Liver (tissue), 9 donors: Measurements from ENCODE around the gene ELF4. TPM values are rescaled to one million over a fixed set of nuclear protein-coding genes. Genes with fewer than 3 reads are reported as not detected.

Experiments
- DNase-seq: peaks from one replicate; pipeline ENCODE4 v3.0.0-alpha.2; 2017; ENCODE audit warnings: low spot score
- H3K27ac ChIP-seq, 2 donors: one replicate each; pipeline ENCODE4 v1.7.0; 2013; ENCODE audit warnings: inconsistent platforms in 2 of 2, low read length in 2 of 2, control low read depth in 1 of 2, low read depth in 1 of 2, mild to moderate bottlenecking in 1 of 2
- H3K27me3 ChIP-seq, 4 donors: one replicate each; pipeline versions ENCODE4 v1.6.1 to v1.7.0; 2013; ENCODE audit warnings: low read length in 3 of 4, inconsistent platforms in 1 of 4, mild to moderate bottlenecking in 1 of 4, moderate library complexity in 1 of 4; ENCODE audit not compliant: control insufficient read depth in 4 of 4, insufficient read depth in 4 of 4
- H3K36me3 ChIP-seq, 4 donors: one replicate each; pipeline versions ENCODE4 v1.6.1 to v1.7.0; 2013; ENCODE audit warnings: low read length in 3 of 4, mild to moderate bottlenecking in 3 of 4, low read depth in 1 of 4, moderate library complexity in 1 of 4; ENCODE audit not compliant: control insufficient read depth in 4 of 4, insufficient read depth in 3 of 4
- H3K4me1 ChIP-seq, 4 donors: one replicate each; pipeline versions ENCODE4 v1.6.1 to v1.7.0; 2013; ENCODE audit warnings: low read length in 3 of 4, mild to moderate bottlenecking in 3 of 4, moderate library complexity in 1 of 4; ENCODE audit not compliant: control insufficient read depth in 4 of 4, insufficient read depth in 4 of 4
- H3K4me3 ChIP-seq, 3 donors: one replicate each; pipeline versions ENCODE4 v1.6.1 to v1.7.0; 2013; ENCODE audit warnings: low read length in 3 of 3, control low read depth in 1 of 3, low read depth in 1 of 3, mild to moderate bottlenecking in 1 of 3
- H3K9ac ChIP-seq, 2 donors: one replicate each; pipeline ENCODE4 v1.7.0; 2013; ENCODE audit warnings: low read length in 2 of 2, mild to moderate bottlenecking in 2 of 2, moderate library complexity in 2 of 2, control low read depth in 1 of 2, low read depth in 1 of 2
- H3K9me3 ChIP-seq, 4 donors: one replicate each; pipeline versions ENCODE4 v1.6.1 to v1.7.0; 2013; ENCODE audit warnings: low read length in 3 of 4; ENCODE audit not compliant: control insufficient read depth in 4 of 4
- ATF3 ChIP-seq: IDR thresholded peaks from 2 replicates; pipeline ENCODE4 v1.6.1; 2016; ENCODE audit warnings: antibody characterized with exemption
- CTCF ChIP-seq: fragments of 150-350 bp; IDR thresholded peaks from 2 replicates; pipeline ENCODE4 v1.5.1; 2017; ENCODE audit warnings: improper control_type of control experiment, low read depth, low read length; ENCODE audit not compliant: missing input control
- EGR1 ChIP-seq, 2 donors: IDR thresholded peaks; 2 replicates each; pipeline ENCODE4 v1.6.1; 2016 to 2018; ENCODE audit warnings: antibody characterized with exemption in 2 of 2, low read depth in 2 of 2
- FOXA1 ChIP-seq: IDR thresholded peaks from 2 replicates; pipeline ENCODE4 v1.6.1; 2016; ENCODE audit warnings: antibody characterized with exemption
- FOXA2 ChIP-seq: IDR thresholded peaks from 2 replicates; pipeline ENCODE4 v1.6.1; 2016; ENCODE audit warnings: antibody characterized with exemption
- GABPA ChIP-seq, 2 donors: IDR thresholded peaks in 1 of 2; conservative IDR thresholded peaks in 1 of 2; 2 replicates each; pipeline ENCODE4 v1.6.1; 2016; ENCODE audit warnings: antibody characterized with exemption in 2 of 2, mild to moderate bottlenecking in 1 of 2, moderate library complexity in 1 of 2
- HNF4A ChIP-seq, 2 donors: conservative IDR thresholded peaks; 2 replicates each; pipeline ENCODE4 v1.6.1; 2016; ENCODE audit warnings: antibody characterized with exemption in 2 of 2, mild to moderate bottlenecking in 2 of 2
- HNF4G ChIP-seq: IDR thresholded peaks from 2 replicates; pipeline ENCODE4 v1.6.1; 2016; ENCODE audit warnings: antibody characterized with exemption
- JUND ChIP-seq, 2 donors: IDR thresholded peaks; 2 replicates each; pipeline ENCODE4 v1.6.1; 2016; ENCODE audit warnings: antibody characterized with exemption in 2 of 2
- MAX ChIP-seq: IDR thresholded peaks from 2 replicates; pipeline ENCODE4 v1.6.1; 2016; ENCODE audit warnings: antibody characterized with exemption
- NR2F2 ChIP-seq: IDR thresholded peaks from 2 replicates; pipeline ENCODE4 v1.6.1; 2016; ENCODE audit warnings: antibody characterized with exemption
- REST ChIP-seq: IDR thresholded peaks from 2 replicates; pipeline ENCODE4 v1.6.1; 2016; ENCODE audit warnings: antibody characterized with exemption, mild to moderate bottlenecking
- RXRA ChIP-seq, 2 donors: IDR thresholded peaks; 2 replicates each; pipeline ENCODE4 v1.6.1; 2017 to 2018; ENCODE audit warnings: antibody characterized with exemption in 2 of 2, mild to moderate bottlenecking in 1 of 2
- SP1 ChIP-seq: IDR thresholded peaks from 2 replicates; pipeline ENCODE4 v1.6.1; 2018; ENCODE audit warnings: antibody characterized with exemption, mild to moderate bottlenecking
- TAF1 ChIP-seq: conservative IDR thresholded peaks from 2 replicates; pipeline ENCODE4 v1.6.1; 2016; ENCODE audit warnings: antibody characterized with exemption, mild to moderate bottlenecking
- YY1 ChIP-seq: IDR thresholded peaks from 2 replicates; pipeline ENCODE4 v1.6.1; 2016; ENCODE audit warnings: antibody characterized with exemption, mild to moderate bottlenecking
- ZBTB33 ChIP-seq: IDR thresholded peaks from 2 replicates; pipeline ENCODE4 v1.6.1; 2016; ENCODE audit warnings: antibody characterized with exemption
- WGBS: extraction: QIAGEN DNeasy Blood & Tissue Kit; methylation state at CpG from one replicate; pipeline ENCODE4 v1.1.7; 2013; 5-methylcytosine and 5-hydroxymethylcytosine counted together
- polyA plus RNA-seq, 2 donors: library from polyadenylated mRNA; stranded (reverse) in 1 of 2; unstranded in 1 of 2; fragments of 200-250 nt in 1 of 2; fragments of >200 nt in 1 of 2; fragmentation: Nextera tagmentation in 1 of 2; extraction: Ambion mirVana in 1 of 2; gene quantifications; one replicate each; pipeline versions ENCODE4 v1.2.1 to v1.2.3, GENCODE V29; 2013 to 2015
- total RNA-seq, 2 donors: library from RNA; depleted of rRNA; stranded (reverse); fragments of >200 nt; gene quantifications; one replicate each; pipeline ENCODE4 v1.2.3, GENCODE V29; 2014
- donor health status: healthy.
- donor health status: healthy.
- donor health status: healthy.
- donor health status: healthy.
- donor health status: healthy.

ELF4 gene
- total and polyA plus RNA-seq, 4 donors, result 0.35 to 4.7 (median 1.5) TPM

GRCh38 chrX:130155564-130155963, 45.3 kb upstream of the ELF4 start:
- Histone ChIP-seq H3K4me1 (peaks cover 0 to 1% (median 0%) of the 10 kb centered on the region in 4 donors), H3K36me3 (peaks cover 0 to 2% (median 0%) of the 10 kb centered on the region in 4 donors), H3K27me3 (no peaks in the 10 kb centered on the region), H3K4me3 (no peak overlapping the region), H3K27ac (no peak overlapping the region), H3K9me3 (no peaks in the 10 kb centered on the region), H3K9ac (no peak overlapping the region)
- TF ChIP-seq TAF1, result no peak
- no peak for TF ChIP-seq JUND (IDR thresholded peaks at IDR 0.05)
- no peak for TF ChIP-seq HNF4A (conservative IDR thresholded peaks at IDR 0.05)
- TF ChIP-seq NR2F2, result no peak
- no peak for TF ChIP-seq GABPA (IDR thresholded peaks at IDR 0.05 in 1 of 2, conservative IDR thresholded peaks at IDR 0.05 in 1 of 2)
- no peak for TF ChIP-seq REST
- TF ChIP-seq HNF4G, result no peak
- TF ChIP-seq FOXA2, result no peak
- no peak for TF ChIP-seq ZBTB33
- no peak for TF ChIP-seq MAX
- TF ChIP-seq CTCF, result no peak
- no peak for TF ChIP-seq RXRA (IDR thresholded peaks at IDR 0.05)
- no peak for TF ChIP-seq EGR1 (IDR thresholded peaks at IDR 0.05; ENCODE audit: low read depth in 2 of 2)
- no peak for TF ChIP-seq ATF3
- no peak for TF ChIP-seq YY1
- WGBS, result 82% methylated on average over 2 of the region's 2 CpGs
- DNase-seq, result no peak

- no peaks in the 10 kb centered on the region for H3K4me1 ChIP-seq
- H3K9me3 ChIP-seq, result no peaks in the 10 kb centered on the region
- no peak overlapping the region for H3K27ac ChIP-seq
- H3K27me3 ChIP-seq, result peaks cover 0 to 3% (median 0%) of the 10 kb centered on the region in 4 donors
- TF ChIP-seq JUND (IDR thresholded peaks at IDR 0.05) (no peak), MAX (no peak), HNF4A (conservative IDR thresholded peaks at IDR 0.05) (no peak), TAF1 (no peak), ATF3 (no peak), REST (no peak), FOXA2 (no peak), EGR1 (IDR thresholded peaks at IDR 0.05; ENCODE audit: low read depth in 2 of 2) (no peak), SP1 (no peak), RXRA (IDR thresholded peaks at IDR 0.05) (no peak), ZBTB33 (no peak), FOXA1 (no peak), NR2F2 (no peak), YY1 (no peak)
- H3K36me3 ChIP-seq, result peaks cover 2 to 37% (median 20%) of the 10 kb centered on the region in 4 donors
- WGBS, result 89% methylated on average over 5 of the region's 5 CpGs
- DNase-seq, result no peak
- H3K9ac ChIP-seq, result no peak overlapping the region
- H3K4me3 ChIP-seq, result no peak overlapping the region
Measured at GRCh38 chrX:130147631-130148030, 37.3 kb upstream of the ELF4 start.
